ENCODE measurements around the gene IMP4. TPM values are rescaled to one million over a fixed set of nuclear protein-coding genes. Genes with fewer than 3 reads are reported as not detected.

The IMP4 gene
- polyA plus RNA-seq, 1 donor (not counting 4 experiments of a cell fraction or from before 2014, with no cell fraction given) = 75.8 TPM

DNA sequence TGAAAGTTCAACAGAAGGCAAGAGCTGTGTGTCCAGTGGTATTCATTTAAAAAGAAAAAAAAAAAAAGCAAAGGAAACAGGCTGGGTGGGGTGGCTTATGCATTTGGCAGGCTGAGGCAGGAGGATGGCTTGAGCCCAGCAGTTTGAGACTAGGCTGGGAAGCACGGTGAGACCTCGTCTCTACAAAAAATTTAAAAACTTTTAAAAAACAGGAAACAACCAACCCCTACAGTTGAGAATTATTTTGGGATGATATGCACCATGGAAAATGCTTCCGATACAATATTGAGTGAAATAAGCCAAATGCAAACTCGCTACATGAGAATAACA, 44.3 kb downstream of the IMP4 start:
- Histone ChIP-seq H3K4me1 (ENCODE audit: control insufficient read depth, extremely low read depth, insufficient read depth, low read length) (peaks cover 3% of the 10 kb centered on the region), H3K9ac (ENCODE audit: control insufficient read depth, extremely low read depth, insufficient read depth, low read length) (no peak overlapping the region), H3K9me1 (ENCODE audit: control insufficient read depth, extremely low read depth, insufficient read depth, low read length) (no peaks in the 10 kb centered on the region), H3K4me2 (ENCODE audit: control insufficient read depth, extremely low read depth, insufficient read depth, low read depth, low read length) (no peak overlapping the region), H3K9me3 (ENCODE audit: control insufficient read depth, low read depth, low read length) (no peaks in the 10 kb centered on the region), H4K20me1 (ENCODE audit: control insufficient read depth, extremely low read depth, insufficient read depth, low read length) (no peaks in the 10 kb centered on the region), H3K27ac (ENCODE audit: control insufficient read depth, insufficient read depth, low read length) (no peak overlapping the region), H3K27me3 (ENCODE audit: control insufficient read depth, extremely low read depth, insufficient read depth, low read length) (no peaks in the 10 kb centered on the region), H3K36me3 (ENCODE audit: control insufficient read depth in 2 of 2, extremely low read depth in 1 of 2, insufficient read depth in 2 of 2, low read length in 2 of 2) (no peaks in the 10 kb centered on the region), H3K79me2 (ENCODE audit: control insufficient read depth, insufficient read depth, low read length) (no peaks in the 10 kb centered on the region), H3K4me3 (ENCODE audit: control insufficient read depth in 2 of 3, extremely low read depth in 1 of 3, insufficient read depth in 2 of 3, low read depth in 1 of 3, low read length in 3 of 3) (no peak overlapping the region), H2AFZ (ENCODE audit: control insufficient read depth, low read length) (no peak overlapping the region)
- dilution Hi-C loops (cut with MboI; ENCODE audit: extremely low pct_ligation_motif_present, low sequenced_read_pairs) = no loop called here
- TF ChIP-seq EZH2 (IDR thresholded peaks at IDR 0.05; ENCODE audit: low read length) = no peak
- TF ChIP-seq, protein P1, sequence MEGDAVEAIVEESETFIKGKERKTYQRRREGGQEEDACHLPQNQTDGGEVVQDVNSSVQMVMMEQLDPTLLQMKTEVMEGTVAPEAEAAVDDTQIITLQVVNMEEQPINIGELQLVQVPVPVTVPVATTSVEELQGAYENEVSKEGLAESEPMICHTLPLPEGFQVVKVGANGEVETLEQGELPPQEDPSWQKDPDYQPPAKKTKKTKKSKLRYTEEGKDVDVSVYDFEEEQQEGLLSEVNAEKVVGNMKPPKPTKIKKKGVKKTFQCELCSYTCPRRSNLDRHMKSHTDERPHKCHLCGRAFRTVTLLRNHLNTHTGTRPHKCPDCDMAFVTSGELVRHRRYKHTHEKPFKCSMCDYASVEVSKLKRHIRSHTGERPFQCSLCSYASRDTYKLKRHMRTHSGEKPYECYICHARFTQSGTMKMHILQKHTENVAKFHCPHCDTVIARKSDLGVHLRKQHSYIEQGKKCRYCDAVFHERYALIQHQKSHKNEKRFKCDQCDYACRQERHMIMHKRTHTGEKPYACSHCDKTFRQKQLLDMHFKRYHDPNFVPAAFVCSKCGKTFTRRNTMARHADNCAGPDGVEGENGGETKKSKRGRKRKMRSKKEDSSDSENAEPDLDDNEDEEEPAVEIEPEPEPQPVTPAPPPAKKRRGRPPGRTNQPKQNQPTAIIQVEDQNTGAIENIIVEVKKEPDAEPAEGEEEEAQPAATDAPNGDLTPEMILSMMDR (optimal IDR thresholded peaks at IDR 0.05 in 1 of 3, IDR thresholded peaks at IDR 0.05 in 1 of 3, conservative IDR thresholded peaks at IDR 0.05 in 1 of 3; ENCODE audit: extremely low read depth in 1 of 3, insufficient read depth in 2 of 3, low read length in 3 of 3) = no peak
- FAIRE-seq (no peak), DNase-seq (ENCODE audit: low read depth, low spot score) (no peak)

DNA sequence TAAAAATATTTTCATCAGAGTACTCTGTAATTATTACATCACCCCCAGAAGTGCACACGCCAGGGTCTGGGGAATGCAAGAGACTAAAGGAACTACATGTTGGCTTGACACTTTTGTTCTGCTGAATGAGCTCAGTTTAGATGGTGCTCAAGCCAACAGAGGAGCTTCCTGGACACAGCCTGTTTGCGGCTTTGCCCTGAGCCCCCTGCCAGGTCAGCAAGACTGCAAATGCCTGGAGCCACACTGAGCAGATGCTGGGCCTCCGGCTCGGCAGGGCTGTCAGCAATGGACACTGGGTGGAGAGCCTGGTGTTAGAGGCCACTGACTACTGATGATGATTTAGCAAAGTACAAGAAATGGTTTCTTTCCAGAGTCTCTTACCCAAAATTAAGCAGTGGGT, 45.1 kb downstream of the IMP4 start:
- H3K9me1 ChIP-seq (ENCODE audit: control insufficient read depth, extremely low read depth, insufficient read depth, low read length) = no peaks in the 10 kb centered on the region
- no peaks in the 10 kb centered on the region for H4K20me1 ChIP-seq (ENCODE audit: control insufficient read depth, extremely low read depth, insufficient read depth, low read length)
- peaks cover 3% of the 10 kb centered on the region for H3K4me1 ChIP-seq (ENCODE audit: control insufficient read depth, extremely low read depth, insufficient read depth, low read length)
- no peaks in the 10 kb centered on the region for H3K79me2 ChIP-seq (ENCODE audit: control insufficient read depth, insufficient read depth, low read length)
- H3K9me3 ChIP-seq (ENCODE audit: control insufficient read depth, low read depth, low read length) = no peaks in the 10 kb centered on the region
- no peak overlapping the region for H3K9ac ChIP-seq (ENCODE audit: control insufficient read depth, extremely low read depth, insufficient read depth, low read length)
- H3K27me3 ChIP-seq (ENCODE audit: control insufficient read depth, extremely low read depth, insufficient read depth, low read length) = no peaks in the 10 kb centered on the region
- dilution Hi-C loops (cut with MboI; ENCODE audit: extremely low pct_ligation_motif_present, low sequenced_read_pairs) = no loop called here
- FAIRE-seq (no peak), DNase-seq (ENCODE audit: low read depth, low spot score) (no peak)
- H3K36me3 ChIP-seq (ENCODE audit: control insufficient read depth in 2 of 2, extremely low read depth in 1 of 2, insufficient read depth in 2 of 2, low read length in 2 of 2) = no peaks in the 10 kb centered on the region
- no peak overlapping the region for H3K27ac ChIP-seq (ENCODE audit: control insufficient read depth, insufficient read depth, low read length)
- no peak overlapping the region for H3K4me3 ChIP-seq (ENCODE audit: control insufficient read depth in 2 of 3, extremely low read depth in 1 of 3, insufficient read depth in 2 of 3, low read depth in 1 of 3, low read length in 3 of 3)
- no peak overlapping the region for H3K4me2 ChIP-seq (ENCODE audit: control insufficient read depth, extremely low read depth, insufficient read depth, low read depth, low read length)
- H2AFZ ChIP-seq (ENCODE audit: control insufficient read depth, low read length) = no peak overlapping the region
- TF ChIP-seq, protein P1 (optimal IDR thresholded peaks at IDR 0.05 in 1 of 3, IDR thresholded peaks at IDR 0.05 in 1 of 3, conservative IDR thresholded peaks at IDR 0.05 in 1 of 3; ENCODE audit: extremely low read depth in 1 of 3, insufficient read depth in 2 of 3, low read length in 3 of 3) = no peak
- TF ChIP-seq EZH2 (IDR thresholded peaks at IDR 0.05; ENCODE audit: low read length) = no peak

All from keratinocyte (primary cell).